Lower leg skin (tissue), 3 donors: ENCODE results near the gene FCRL4.

Source experiments
- CTCF ChIP-seq, 3 donors: fragments of 450-650 bp; IDR thresholded peaks; one replicate each; pipeline ENCODE4 v1.5.1; 2016; ENCODE audit warnings: antibody characterized with exemption in 3 of 3, mild to moderate bottlenecking in 3 of 3, moderate library complexity in 2 of 3
- POLR2A ChIP-seq, 2 donors: fragments of 450-650 bp; IDR thresholded peaks; one replicate each; pipeline ENCODE4 v1.6.1; 2016 to 2017; ENCODE audit warnings: antibody characterized with exemption in 2 of 2, mild to moderate bottlenecking in 1 of 2, moderate library complexity in 1 of 2

DNA sequence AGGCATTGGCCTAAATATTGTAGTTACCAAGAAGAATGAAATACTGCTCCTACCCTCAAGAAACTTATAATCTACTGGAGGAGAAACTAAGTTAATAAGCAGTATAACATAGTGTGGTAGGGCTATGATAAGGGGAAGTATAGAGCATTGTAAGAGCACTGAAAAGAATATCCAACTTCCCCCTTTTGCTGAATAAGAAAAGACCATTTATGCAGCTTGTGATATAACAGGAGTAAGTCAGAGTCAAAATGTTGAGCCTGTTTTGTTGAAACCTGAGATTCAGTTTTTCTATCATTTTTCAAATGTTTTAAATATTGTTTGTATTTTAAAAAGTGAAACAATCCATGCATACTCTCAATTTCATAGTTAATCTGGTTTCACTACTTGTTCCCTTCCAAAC lies 48.3 kb upstream of the FCRL4 start:
- no peak for TF ChIP-seq CTCF (IDR thresholded peaks at IDR 0.05)
- no peak for TF ChIP-seq POLR2A (IDR thresholded peaks at IDR 0.05)
